RWPE1 (cell line): Measurements from ENCODE around the gene DMPK.
A peak's percentile ranks its signal among the peaks of the same experiment; 100 is the strongest.

Experiments used
- CTCF ChIA-PET: fragments of 350-600 bp; sonication (Branson Sonifier 250); formaldehyde crosslinking; extraction: SDS; loops from one replicate; lab custom pipeline; 2021; lab: Yijun Ruan, JAX
- POLR2A ChIA-PET: fragments of 400-600 bp; formaldehyde crosslinking; extraction: SDS; loops from one replicate; lab custom pipeline; 2020; ENCODE audit warnings: antibody characterized with exemption; ENCODE audit not compliant: low non-redundant PET; lab: Yijun Ruan, JAX
- DNase-seq: peaks from one replicate; pipeline ENCODE4 v3.0.0; 2012; ENCODE audit warnings: low spot score
- H3K27ac ChIP-seq: fragments of 450-650 bp; 2 replicates; pipeline ENCODE4 v1.5.1; 2017
- CTCF ChIP-seq: fragments of 450-650 bp; conservative IDR thresholded peaks from 2 replicates; pipeline ENCODE4 v1.5.1; 2017; ENCODE audit warnings: low read depth, mild to moderate bottlenecking

DMPK gene

DNA sequence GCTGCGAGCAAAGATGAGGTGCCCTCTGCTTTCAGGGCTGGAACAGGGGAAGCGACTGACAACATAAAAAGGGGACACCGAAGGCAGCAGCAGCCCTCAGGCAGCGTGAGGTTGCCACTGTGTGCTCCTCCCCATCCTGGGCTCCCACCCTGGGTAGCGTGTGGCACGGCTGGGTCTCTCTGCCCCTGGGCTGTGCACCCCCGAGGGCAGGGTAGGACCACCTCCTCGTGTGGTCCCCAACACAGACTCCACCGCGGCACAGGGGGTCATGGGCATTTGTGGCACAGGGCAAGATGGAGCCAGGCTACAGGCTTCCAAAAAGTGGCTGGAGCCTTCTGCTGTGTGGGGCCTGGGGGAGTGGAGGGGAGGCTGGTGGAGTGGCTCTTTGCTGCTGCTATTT lies 39.3 kb upstream of the DMPK start:
- no peak for DNase-seq
- peak overlapping the region; percentile 70 for H3K27ac ChIP-seq
- ChIA-PET POLR2A (no interaction called here), CTCF (no interaction called here)
- TF ChIP-seq CTCF = no peak

DNA sequence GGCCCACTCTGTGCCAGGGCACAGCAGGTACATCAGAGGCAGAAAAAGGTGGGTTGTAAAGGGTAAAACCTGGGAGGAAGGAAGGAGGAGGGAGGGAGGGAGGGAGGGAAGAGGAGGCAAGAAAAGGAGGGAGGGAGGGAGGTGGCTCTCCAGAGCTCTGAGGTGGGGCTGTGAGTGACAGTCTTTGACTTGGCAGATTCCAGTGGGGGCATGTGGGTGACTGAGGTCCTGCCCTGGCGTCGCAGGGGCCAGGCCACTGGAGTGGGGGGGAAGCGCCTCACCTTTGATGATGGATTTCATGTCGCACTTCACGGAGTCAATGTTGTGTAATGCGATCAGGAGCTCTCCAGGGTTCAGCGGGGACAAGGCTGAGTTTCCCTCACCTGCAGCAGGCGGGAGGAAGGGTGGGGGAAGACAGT lies 38.8 kb upstream of the DMPK start:
- ChIA-PET CTCF (interaction anchor here (0.6 to 1.1 kb wide), 2 partner anchors 13 to 51 kb away, joined by 4 read pairs; no protein-coding TSS in a partner anchor), POLR2A (no interaction called here)
- no peak for TF ChIP-seq CTCF
- no peak for DNase-seq
- H3K27ac ChIP-seq = peak overlapping the region; percentile 70

DNA sequence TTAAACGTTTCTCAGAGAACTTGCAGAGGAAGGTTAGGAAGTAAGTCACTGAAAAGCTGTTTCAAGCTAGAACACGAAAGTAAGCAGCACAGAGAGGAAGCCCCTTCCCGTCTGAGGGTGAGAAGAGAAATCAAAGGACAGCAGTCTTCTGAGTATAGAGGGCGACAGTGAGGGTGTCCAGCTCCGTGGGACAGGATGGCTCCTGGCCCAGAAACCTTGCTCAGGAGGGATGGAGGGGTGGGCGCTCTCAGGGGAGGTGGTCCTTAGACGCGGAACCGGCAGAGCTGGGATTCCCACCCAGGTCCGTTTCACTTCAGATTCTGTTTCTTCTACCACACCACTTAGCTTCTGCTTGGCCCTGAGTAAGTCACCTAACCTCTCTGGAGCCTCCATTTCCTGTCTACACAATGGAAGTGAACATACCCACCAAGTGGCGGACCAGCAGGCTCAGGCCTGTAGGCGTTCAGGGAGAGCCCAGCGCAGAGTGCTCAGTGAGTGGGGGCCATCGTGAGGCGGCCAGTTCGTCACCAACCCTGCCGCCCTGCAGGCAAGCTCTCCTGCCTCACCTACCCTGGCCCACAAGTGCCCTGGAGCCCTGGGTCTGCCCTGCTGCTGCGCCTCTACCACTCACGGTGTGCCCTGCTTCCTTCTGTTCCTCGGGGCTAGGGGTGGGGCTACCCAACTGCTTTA lies 38.3 kb upstream of the DMPK start:
- no peak for TF ChIP-seq CTCF
- ChIA-PET CTCF (interaction anchor here (0.6 to 1.1 kb wide), 2 partner anchors 13 to 51 kb away, joined by 4 read pairs; no protein-coding TSS in a partner anchor), POLR2A (interaction anchor here (0.6 kb wide), 1 partner anchor 869 kb away, joined by 3 read pairs; no protein-coding TSS in a partner anchor)
- H3K27ac ChIP-seq = peak overlapping the region; percentile 70
- DNase-seq = no peak

DNA sequence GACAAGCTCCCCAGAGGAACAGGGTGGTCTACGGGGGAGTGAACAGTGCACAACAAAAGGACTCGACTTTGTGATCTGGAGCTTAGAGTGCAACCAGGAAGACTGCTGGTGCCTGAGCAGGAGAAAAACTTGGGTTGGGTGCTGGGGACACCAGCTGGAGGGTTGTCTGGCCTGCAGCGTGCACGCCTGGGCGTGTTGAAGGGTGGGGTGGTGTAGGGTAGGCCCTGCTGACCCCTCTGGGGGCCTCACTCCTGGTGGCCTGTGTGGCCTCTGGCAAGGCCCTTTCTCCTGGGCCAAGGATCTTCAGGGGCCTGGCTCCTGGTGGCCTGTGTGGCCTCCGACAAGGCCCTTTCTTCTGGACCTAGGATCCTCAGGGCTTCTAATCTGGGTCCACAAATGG lies 37.5 kb upstream of the DMPK start:
- H3K27ac ChIP-seq = peak overlapping the region; percentile 70
- ChIA-PET POLR2A (no interaction called here), CTCF (no interaction called here)
- DNase-seq = no peak
- no peak for TF ChIP-seq CTCF

GRCh38 chr19:45817725-45818301 lies 35.5 kb upstream of the DMPK start:
- ChIA-PET CTCF (interaction anchor here (0.7 to 1.7 kb wide), 8 partner anchors 10 to 211 kb away, joined by 3 to 20 read pairs (median 5); no protein-coding TSS in a partner anchor), POLR2A (no interaction called here)
- no peak for TF ChIP-seq CTCF

DNA sequence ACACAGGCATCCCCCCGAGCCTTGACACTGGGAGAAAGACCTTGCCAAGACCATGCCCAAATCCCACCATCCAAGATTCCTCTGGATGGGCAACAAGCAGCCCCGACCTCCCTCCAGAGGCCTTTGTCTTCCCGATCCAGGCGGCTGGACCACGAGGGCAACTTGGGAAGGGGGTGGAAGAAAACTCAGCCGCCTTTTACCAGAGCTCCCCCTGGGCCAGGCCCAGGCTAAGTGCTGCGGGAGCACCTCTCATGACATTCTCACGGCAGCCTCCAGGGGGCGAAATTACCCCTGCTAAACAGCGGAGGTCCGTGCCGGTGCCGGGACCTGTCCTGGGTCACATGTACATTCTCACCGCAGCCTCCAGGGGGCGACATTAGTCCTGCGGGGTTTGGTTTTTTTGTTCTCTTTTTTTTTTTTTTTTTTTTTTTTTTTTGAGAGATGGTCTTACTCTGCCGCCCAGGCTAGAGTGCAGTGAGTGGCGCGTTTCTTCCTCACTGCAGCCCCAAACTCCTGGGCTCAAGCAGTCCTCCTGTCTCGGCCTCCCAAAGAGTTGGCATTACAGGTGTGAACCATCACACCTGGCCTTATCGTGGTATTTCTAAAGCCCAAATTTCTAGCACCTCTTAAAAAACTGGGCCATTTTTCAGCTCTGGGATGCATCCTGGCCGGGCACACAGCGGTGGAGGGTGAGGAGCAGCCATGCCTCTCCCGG lies 34.9 kb upstream of the DMPK start:
- H3K27ac ChIP-seq = peak overlapping the region; percentile 70
- CTCF ChIA-PET = interaction anchor here (0.6 to 1.9 kb wide), 28 partner anchors 10 to 249 kb away, joined by 3 to 20 read pairs (median 4); partner anchors contain the start of gene FOXA3
- DNase-seq = peak; percentile 96
- POLR2A ChIA-PET = interaction anchor here (0.7 kb wide), 1 partner anchor 325 kb away, joined by 7 read pairs; no protein-coding TSS in a partner anchor
- peak; percentile 97 for TF ChIP-seq CTCF

More at GRCh38 chr19:45817725-45818301, 35.5 kb upstream of the DMPK start:
- DNase-seq = no peak
- peak overlapping the region; percentile 70 for H3K27ac ChIP-seq
